ENCODE results near the gene APMAP. TPM values are rescaled to one million over a fixed set of nuclear protein-coding genes. Genes with fewer than 3 reads are reported as not detected.

The APMAP gene
- total RNA-seq, 2 experiments from 2014 or later = 27.7 to 28.0 TPM

DNA sequence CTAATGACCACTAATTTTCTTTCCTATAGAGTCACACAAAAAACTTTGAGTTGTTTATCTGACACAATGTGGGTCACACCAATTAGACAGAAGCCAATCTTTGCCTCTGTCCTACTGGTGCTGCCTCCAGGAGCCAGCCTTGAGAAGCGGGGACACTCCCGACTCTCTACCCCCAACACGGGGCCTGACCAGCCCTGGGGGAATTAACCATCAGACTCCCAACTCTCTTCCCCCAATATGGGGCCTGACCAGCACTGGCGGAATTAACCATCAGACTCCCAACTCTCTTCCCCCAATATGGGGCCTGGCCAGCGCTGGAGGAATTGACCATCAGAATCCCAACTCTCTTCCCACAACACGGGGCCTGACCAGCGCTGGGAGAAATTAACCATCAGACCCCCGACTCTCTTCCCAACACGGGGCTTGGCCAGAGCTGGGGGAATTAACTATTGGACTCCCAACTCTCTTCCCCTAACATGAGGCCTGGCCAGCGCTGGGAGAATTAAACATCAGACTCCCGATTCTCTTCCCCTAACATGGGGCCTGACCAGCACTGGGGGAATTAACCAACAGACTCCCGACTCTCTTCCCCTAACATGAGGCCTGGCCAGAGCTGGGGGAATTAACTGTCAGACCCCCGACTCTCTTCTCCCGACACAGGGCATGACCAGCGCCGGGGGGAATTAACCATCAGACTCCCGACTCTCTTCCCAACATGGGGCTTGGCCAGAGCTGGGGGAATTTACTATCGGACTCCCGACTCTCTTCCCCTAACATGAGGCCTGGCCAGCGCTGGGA lies 31.0 kb downstream of the APMAP start:
- DNase-seq (ENCODE audit: low spot score) = no peak
- ChIA-PET POLR2A (interaction anchor here (0.7 kb wide), 1 partner anchor 593 kb away, joined by 3 read pairs; no protein-coding TSS in a partner anchor), CTCF (ENCODE audit: unreplicated experiment) (no interaction called here)
- Histone ChIP-seq H3K4me1 (ENCODE audit: insufficient read depth, low read length, poor library complexity, severe bottlenecking) (no peaks in the 10 kb centered on the region), H3K4me3 (ENCODE audit: low read depth, low read length, poor library complexity, severe bottlenecking) (no peak overlapping the region), H3K27ac (ENCODE audit: low read depth, low read length, poor library complexity, severe bottlenecking) (no peak overlapping the region), H3K9me3 (ENCODE audit: low read length) (no peaks in the 10 kb centered on the region), H2AFZ (ENCODE audit: low read length) (no peak overlapping the region), H3K36me3 (ENCODE audit: insufficient read depth, low read length) (peaks cover 24% of the 10 kb centered on the region; the same call in 1 of the 2 replicates), H3K4me2 (ENCODE audit: low read length) (no peak overlapping the region), H3K9me2 (ENCODE audit: insufficient read depth, low read length) (no peaks in the 10 kb centered on the region), H4K20me1 (ENCODE audit: insufficient read depth, low read length) (no peaks in the 10 kb centered on the region), H3K79me2 (ENCODE audit: insufficient read depth, low read depth, low read length) (no peaks in the 10 kb centered on the region)
- BruUV-seq (replicated peaks) = no TSS peak
- intact Hi-C loops (cut with micrococcal nuclease; ENCODE audit: unreplicated experiment) = no loop called here
- TF ChIP-seq EZH2phosphoT487 (IDR thresholded peaks at IDR 0.05; ENCODE audit: borderline replicate concordance, low read depth, low read length) (no peak), CTCF (conservative IDR thresholded peaks at IDR 0.05; ENCODE audit: low read length) (no peak)

DNA sequence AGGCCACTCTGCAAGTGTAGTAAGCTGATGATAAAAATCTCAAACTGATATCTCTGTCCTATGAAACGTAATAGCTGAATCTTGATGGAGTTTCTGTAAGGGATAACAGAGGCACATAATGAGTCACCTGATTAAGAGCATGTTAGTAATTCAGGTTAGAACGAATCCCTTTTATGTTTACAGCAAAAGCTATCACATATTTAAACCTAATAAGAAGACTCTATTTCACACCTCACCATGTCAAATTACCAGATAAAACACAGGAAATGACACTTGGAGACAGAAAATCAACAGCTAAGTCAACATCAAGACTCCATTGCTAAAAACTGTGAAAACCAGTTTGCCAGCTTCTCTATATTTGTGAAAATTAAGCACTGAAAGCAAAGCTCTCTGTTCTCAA lies 31.7 kb downstream of the APMAP start:
- Histone ChIP-seq H3K4me2 (ENCODE audit: low read length) (no peak overlapping the region), H2AFZ (ENCODE audit: low read length) (no peak overlapping the region), H3K9me2 (ENCODE audit: insufficient read depth, low read length) (no peaks in the 10 kb centered on the region), H3K79me2 (ENCODE audit: insufficient read depth, low read depth, low read length) (no peaks in the 10 kb centered on the region), H3K4me3 (ENCODE audit: low read depth, low read length, poor library complexity, severe bottlenecking) (no peak overlapping the region), H3K36me3 (ENCODE audit: insufficient read depth, low read length) (peaks cover 21% of the 10 kb centered on the region; the same call in 1 of the 2 replicates), H3K27ac (ENCODE audit: low read depth, low read length, poor library complexity, severe bottlenecking) (no peak overlapping the region), H4K20me1 (ENCODE audit: insufficient read depth, low read length) (no peaks in the 10 kb centered on the region), H3K4me1 (ENCODE audit: insufficient read depth, low read length, poor library complexity, severe bottlenecking) (no peaks in the 10 kb centered on the region), H3K9me3 (ENCODE audit: low read length) (no peaks in the 10 kb centered on the region)
- no peak for TF ChIP-seq CTCF (conservative IDR thresholded peaks at IDR 0.05; ENCODE audit: low read length)
- no peak for TF ChIP-seq EZH2phosphoT487 (IDR thresholded peaks at IDR 0.05; ENCODE audit: borderline replicate concordance, low read depth, low read length)
- intact Hi-C loops (cut with micrococcal nuclease; ENCODE audit: unreplicated experiment) = no loop called here
- CTCF ChIA-PET (ENCODE audit: unreplicated experiment) = no interaction called here
- no TSS peak for BruUV-seq (replicated peaks)
- DNase-seq (ENCODE audit: low spot score) = no peak
- POLR2A ChIA-PET = interaction anchor here (0.7 kb wide), 1 partner anchor 592 kb away, joined by 3 read pairs; no protein-coding TSS in a partner anchor

DNA sequence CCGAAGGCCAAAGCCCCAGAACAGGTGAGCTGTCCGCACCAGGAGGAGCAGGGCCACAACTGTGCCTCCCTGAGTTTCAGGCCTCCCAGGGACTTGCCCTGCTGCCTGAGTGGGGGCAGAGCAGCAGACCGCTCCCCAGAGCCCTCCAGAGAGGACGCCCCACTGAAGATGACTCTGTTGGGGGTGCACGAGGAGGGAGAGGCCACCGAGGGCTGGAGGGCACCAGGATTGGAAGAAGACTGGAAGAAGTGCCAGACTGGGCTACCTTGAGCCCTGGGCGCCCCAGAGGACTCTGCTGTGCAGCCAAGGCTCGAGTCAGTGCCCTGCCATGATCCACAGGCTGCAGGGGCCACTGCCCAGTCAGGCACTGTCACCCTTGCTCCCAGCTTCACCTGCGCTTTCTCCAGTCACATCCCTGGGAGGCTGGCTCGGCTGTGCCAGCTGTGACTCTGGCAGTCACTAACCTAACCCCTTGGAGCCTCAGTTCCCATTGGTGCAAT lies 32.2 kb downstream of the APMAP start:
- no peak for DNase-seq (ENCODE audit: low spot score)
- H3K27ac ChIP-seq (ENCODE audit: low read depth, low read length, poor library complexity, severe bottlenecking) = no peak overlapping the region
- TF ChIP-seq EZH2phosphoT487 (IDR thresholded peaks at IDR 0.05; ENCODE audit: borderline replicate concordance, low read depth, low read length) = no peak
- TF ChIP-seq CTCF (conservative IDR thresholded peaks at IDR 0.05; ENCODE audit: low read length) = no peak
- no peaks in the 10 kb centered on the region for H4K20me1 ChIP-seq (ENCODE audit: insufficient read depth, low read length)
- H3K36me3 ChIP-seq (ENCODE audit: insufficient read depth, low read length) = peaks cover 20% of the 10 kb centered on the region; the same call in 1 of the 2 replicates
- peaks cover 3% of the 10 kb centered on the region for H3K4me1 ChIP-seq (ENCODE audit: insufficient read depth, low read length, poor library complexity, severe bottlenecking)
- no peaks in the 10 kb centered on the region for H3K79me2 ChIP-seq (ENCODE audit: insufficient read depth, low read depth, low read length)
- H3K4me2 ChIP-seq (ENCODE audit: low read length) = no peak overlapping the region
- intact Hi-C loops (cut with micrococcal nuclease; ENCODE audit: unreplicated experiment) = no loop called here
- ChIA-PET POLR2A (no interaction called here), CTCF (ENCODE audit: unreplicated experiment) (no interaction called here)
- no peaks in the 10 kb centered on the region for H3K9me3 ChIP-seq (ENCODE audit: low read length)
- H3K9me2 ChIP-seq (ENCODE audit: insufficient read depth, low read length) = no peaks in the 10 kb centered on the region
- no TSS peak for BruUV-seq (replicated peaks)
- no peak overlapping the region for H3K4me3 ChIP-seq (ENCODE audit: low read depth, low read length, poor library complexity, severe bottlenecking)
- H2AFZ ChIP-seq (ENCODE audit: low read length) = no peak overlapping the region
